Left ventricle myocardium superior (tissue), 1 donor: Measurements from ENCODE around the gene IZUMO1. TPM values are rescaled to one million over a fixed set of nuclear protein-coding genes. Genes with fewer than 3 reads are reported as not detected.

Source experiments
- total RNA-seq: library from RNA; stranded (reverse); fragmentation: NEBNext Ultra II Directional; extraction: Animal tissue kit (Norgen Biotek cat#: 25700); gene quantifications from one replicate; pipeline ENCODE4 v1.2.1, GENCODE V29; 2021
- donor health status: DM: no; HTN: yes; CAD: no; lungs with severe emphysema.

IZUMO1 gene
- total RNA-seq, 1 donor from 2014 or later, result 1.0 TPM

Other genes with a start within 250 kb of the IZUMO1 start
- gene LMTK3, start 235.1 kb downstream of the IZUMO1 start, total RNA-seq, result 1.4 TPM
- 0.35 TPM for gene SULT2B1, start 194.7 kb downstream of the IZUMO1 start, total RNA-seq
- not detected for gene SPACA4, start 140.2 kb downstream of the IZUMO1 start, total RNA-seq
- not detected for gene FAM83E, start 131.8 kb downstream of the IZUMO1 start, total RNA-seq
- gene RPL18, start 127.7 kb downstream of the IZUMO1 start, total RNA-seq, result 554 TPM
- 7.2 TPM for gene SPHK2, start 127.4 kb downstream of the IZUMO1 start, total RNA-seq
- gene DBP, start 109.5 kb downstream of the IZUMO1 start, total RNA-seq, result 22.8 TPM
- gene CA11, start 100.7 kb downstream of the IZUMO1 start, total RNA-seq, result 6.3 TPM
- gene NTN5, start 73.9 kb downstream of the IZUMO1 start, total RNA-seq, result not detected
- not detected for gene FUT2, start 50.9 kb downstream of the IZUMO1 start, total RNA-seq
- gene MAMSTR, start 27.2 kb downstream of the IZUMO1 start, total RNA-seq, result 3.0 TPM
- 13.7 TPM for gene RASIP1, start 6.3 kb downstream of the IZUMO1 start, total RNA-seq
- 1.6 TPM for gene FUT1, start 5.7 kb upstream of the IZUMO1 start, total RNA-seq
- gene FGF21, start 8.6 kb upstream of the IZUMO1 start, total RNA-seq, result not detected
- 64.6 TPM for gene BCAT2, start 64.1 kb upstream of the IZUMO1 start, total RNA-seq
- gene HSD17B14, start 89.6 kb upstream of the IZUMO1 start, total RNA-seq, result 1.2 TPM
- gene PLEKHA4, start 121.7 kb upstream of the IZUMO1 start, total RNA-seq, result 22.2 TPM
- gene PPP1R15A, start 125.5 kb upstream of the IZUMO1 start, total RNA-seq, result 63.0 TPM
- gene TULP2, start 151.8 kb upstream of the IZUMO1 start, total RNA-seq, result not detected
- 265 TPM for gene NUCB1, start 153.4 kb upstream of the IZUMO1 start, total RNA-seq
- gene DHDH, start 186.8 kb upstream of the IZUMO1 start, total RNA-seq, result not detected
- 22.0 TPM for gene BAX, start 208.0 kb upstream of the IZUMO1 start, total RNA-seq
- 684 TPM for gene FTL, start 218.4 kb upstream of the IZUMO1 start, total RNA-seq
- 103 TPM for gene GYS1, start 246.4 kb upstream of the IZUMO1 start, total RNA-seq
- 44.4 TPM for gene RUVBL2, start 247.0 kb upstream of the IZUMO1 start, total RNA-seq